Hippocampal formation (tissue), 2 donors: ENCODE data around the gene C6orf120.

Experiments used
- DNase-seq, 2 donors: peaks; one replicate each; lab custom pipeline; 2025; lab: John Stamatoyannopoulos, UW

Gene C6orf120

GRCh38 chr6:169725125-169726048, 23.5 kb downstream of the C6orf120 start:
- peak; percentile 44 to 63 for DNase-seq

- DNase-seq, result no peak
Measured at GRCh38 chr6:169726049-169726400, 24.1 kb downstream of the C6orf120 start.

GRCh38 chr6:169726963-169727362, 25.0 kb downstream of the C6orf120 start:
- no peak for DNase-seq

- DNase-seq, result no peak
Measured at GRCh38 chr6:169729961-169730360, 28.0 kb downstream of the C6orf120 start.

- DNase-seq, result no peak
Measured at GRCh38 chr6:169738204-169738975, 36.5 kb downstream of the C6orf120 start.

GRCh38 chr6:169738976-169739529, 37.1 kb downstream of the C6orf120 start:
- DNase-seq, result no peak

- no peak for DNase-seq
Measured at GRCh38 chr6:169741344-169741743, 39.4 kb downstream of the C6orf120 start.

DNA sequence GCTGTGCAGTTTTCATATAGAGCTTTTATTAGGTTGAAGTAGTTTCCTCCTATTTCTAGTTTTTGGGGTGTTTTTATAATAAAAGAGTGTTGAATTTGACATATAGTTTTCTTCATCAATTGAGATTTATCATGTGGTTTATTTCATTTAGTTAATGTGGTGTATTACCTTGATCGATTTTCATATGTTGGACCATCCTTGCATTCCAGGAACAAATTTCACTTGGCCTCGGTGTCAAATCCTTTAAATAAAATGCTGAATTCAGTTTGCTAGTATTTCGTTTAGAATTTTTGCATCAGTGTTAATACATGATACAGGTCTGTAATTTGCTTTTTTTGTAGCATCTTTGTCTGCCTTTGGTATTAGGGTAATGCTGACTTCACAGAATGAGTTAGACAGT, 43.5 kb downstream of the C6orf120 start:
- no peak for DNase-seq

DNA sequence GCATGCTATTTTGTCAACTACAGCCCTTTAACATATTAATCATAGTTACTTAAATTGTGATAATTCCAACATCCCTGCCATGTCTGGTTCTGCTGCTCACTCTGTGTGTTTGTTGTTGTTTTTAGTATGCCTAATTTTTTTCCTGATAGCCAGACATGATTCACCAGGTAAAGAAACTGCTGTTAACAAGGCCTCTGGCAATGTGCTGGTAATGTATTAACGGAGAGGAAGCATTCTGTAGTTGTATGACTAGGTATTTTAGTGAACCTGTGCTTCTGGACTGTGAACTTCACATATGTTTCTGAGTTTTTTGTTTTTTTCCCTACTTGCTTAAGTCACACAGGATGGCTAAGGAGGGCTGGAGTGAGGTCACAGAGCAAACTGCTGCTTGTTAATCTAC, 44.6 kb downstream of the C6orf120 start:
- DNase-seq, result no peak

DNA sequence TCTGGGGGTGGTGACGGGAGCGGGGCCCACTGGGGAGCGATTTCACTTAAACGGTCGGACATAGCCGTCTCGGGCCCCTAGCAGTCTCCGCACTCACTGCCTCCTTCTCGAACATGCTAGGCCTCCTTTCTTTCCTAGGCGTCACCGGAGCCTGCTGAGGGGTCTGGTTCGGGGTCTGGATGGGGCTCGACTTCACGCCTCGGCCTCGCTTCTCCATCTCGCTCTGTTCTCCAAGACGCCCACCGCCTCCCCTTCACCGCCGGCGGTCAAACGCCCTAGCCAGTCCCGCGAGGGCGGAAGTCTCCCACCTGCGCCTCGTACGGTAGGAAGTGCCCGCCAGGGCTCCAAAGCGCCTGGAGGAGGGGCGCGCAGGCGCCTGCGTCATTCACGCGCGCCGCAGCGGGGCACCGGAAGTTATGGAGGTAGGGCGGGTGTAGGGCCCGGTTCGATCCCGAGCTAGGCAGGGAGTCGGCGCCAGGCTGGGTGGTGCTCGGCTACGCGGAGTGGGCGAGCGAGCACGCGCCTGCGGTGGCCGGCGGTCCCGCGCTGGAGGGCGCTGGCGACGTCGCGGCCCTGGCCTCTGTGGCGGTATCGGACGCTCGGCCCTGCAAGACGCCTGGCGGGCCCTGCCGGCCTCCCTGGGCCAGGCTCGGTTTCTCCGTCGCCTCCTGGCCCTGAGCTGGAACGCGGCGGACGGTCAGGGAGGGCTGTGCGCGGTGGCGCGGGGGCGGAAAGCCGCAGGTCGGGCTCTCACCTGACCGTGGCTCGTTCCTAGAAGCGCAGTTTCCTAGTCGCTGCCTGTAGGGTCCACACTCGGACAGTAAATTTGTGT, 49.5 kb downstream of the C6orf120 start, which contains the start of the genes DYNLT2 and ERMARD:
DYNLT2 (minus strand) TSS at position 331 of the 832 bp plus-strand sequence; CDS start at position 217, 114 bp downstream.
ERMARD (plus strand) TSS at position 381 of the 832 bp plus-strand sequence; CDS start at position 417, 36 bp downstream.
- DNase-seq, result peak; percentile 82 to 92

- no peak for DNase-seq
Measured at GRCh38 chr6:169752074-169752623, 50.2 kb downstream of the C6orf120 start.
